Putamen (tissue), 1 donor: Measurements from ENCODE around the gene CRIM1.

ENCODE experiments used
- DNase-seq: peaks from one replicate; pipeline ENCODE4 v3.0.0-alpha.2; 2016; ENCODE audit warnings: low spot score

Gene CRIM1

GRCh38 chr2:36554531-36554930 lies 199.0 kb downstream of the CRIM1 start:
- DNase-seq: no peak

GRCh38 chr2:36555789-36556188 lies 200.2 kb downstream of the CRIM1 start:
- no peak for DNase-seq

GRCh38 chr2:36556842-36557241 lies 201.3 kb downstream of the CRIM1 start:
- DNase-seq: no peak

DNA sequence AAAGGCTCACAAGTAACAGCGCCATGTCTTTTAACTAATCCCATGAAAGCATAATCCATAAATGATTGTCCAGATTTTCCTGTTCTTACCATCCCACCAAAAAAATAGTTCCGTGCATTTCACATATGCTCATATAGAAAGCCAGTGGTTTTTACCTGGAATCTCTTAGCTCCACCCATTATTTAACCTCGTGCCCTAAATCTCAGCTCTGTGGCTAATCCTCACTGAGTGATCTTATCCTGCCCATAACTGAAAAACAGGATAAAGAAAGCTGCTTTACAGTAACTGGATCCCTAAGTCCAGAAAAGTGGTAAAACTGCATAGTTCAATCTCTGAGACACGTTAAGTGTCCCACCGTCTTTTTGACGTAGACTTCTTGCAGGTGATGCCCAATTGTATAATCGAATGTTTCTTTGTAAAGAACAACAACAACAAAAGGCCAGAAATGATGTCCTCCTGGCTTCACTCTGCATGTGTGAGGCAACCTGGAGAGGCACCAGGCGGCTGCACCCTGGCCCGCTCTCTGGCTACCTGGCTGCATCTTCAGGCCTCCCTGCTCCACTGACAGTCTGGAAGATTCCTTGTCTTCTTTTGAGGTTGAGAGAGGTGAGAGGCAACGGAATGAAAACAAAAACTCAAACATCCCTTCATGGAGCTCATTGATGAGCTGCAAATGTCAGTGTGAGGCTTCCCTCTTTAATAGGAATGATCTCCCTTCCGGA lies 203.8 kb downstream of the CRIM1 start:
- DNase-seq: no peak

DNA sequence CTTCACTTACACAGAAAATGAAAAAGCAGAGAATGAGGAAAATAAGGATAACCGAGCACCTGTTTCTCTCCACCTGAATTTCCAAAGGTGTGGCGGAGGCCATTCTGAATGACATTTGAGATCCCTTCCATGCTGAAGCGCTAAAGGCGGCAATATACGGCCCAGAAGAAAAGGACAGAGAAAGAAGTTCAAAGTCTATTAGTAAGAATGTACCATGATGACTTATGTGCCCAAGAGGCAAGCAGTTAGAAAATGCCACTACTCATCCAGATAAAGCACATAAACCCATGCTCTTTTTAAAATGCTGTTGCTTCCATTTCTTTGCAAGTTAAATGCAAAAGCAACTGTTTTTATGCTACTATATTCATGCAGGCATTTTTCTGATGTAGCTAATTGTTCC lies 205.1 kb downstream of the CRIM1 start:
- DNase-seq: no peak

DNA sequence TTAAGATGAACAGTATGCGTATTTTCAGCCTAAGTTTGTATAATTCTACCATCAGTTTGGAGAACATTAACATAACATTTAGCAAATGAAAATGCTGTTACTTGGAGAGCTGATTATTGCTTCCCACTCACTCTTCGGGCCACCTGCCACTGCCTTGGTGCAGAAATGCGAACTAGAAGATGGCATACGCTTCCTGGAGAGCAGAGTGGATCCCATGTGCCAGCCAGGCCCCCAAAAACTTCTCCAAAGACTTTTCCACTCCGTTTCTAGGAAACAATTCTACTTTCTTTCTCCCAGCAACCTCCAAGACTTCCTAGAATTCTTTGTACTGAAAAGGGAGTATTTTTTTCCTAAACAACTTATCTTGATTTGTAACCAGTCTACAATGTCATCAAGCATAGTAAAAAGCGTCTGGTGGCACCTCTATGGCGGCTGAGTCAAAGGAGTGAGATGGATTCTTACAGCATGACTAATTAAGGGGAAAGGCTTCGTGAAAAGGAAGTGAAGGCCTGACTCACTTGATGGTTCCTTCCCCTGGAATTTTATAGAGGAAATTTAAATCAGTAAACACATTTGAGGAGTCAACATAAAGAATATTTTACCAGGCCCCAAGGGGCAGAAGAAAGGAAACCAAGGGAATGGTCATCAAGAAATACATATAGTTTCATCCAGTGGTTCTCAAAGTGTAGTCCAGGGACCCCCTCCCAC lies 205.8 kb downstream of the CRIM1 start:
- DNase-seq: no peak

- DNase-seq: no peak
These were observed 206.7 kb downstream of the CRIM1 start for GRCh38 chr2:36562240-36562639.

DNA sequence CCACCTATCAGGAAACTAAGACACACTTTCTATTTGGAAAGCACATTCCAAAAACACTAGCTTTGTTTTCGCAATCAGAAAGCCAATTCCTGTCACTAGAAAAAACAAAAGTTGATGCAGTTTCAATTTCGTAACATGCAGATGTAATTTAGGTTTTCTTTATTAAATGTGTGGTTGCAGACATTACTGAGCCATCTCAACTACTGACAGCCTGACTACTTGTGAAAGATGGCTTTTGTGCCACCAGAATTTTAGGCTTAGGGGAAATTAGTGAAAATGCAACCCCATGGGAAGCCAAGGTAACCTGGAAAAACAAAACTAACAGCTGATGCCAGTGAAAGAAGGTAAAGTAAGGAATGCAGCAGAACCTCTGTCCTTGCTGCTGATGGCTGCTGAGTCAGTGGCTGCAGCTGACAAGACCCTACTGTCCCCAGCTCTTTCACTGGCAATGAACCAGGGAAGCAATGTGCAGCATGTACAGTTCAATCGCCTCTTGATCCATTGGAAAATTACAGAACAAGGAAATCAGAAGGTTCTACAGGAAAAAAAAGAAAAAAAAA lies 207.5 kb downstream of the CRIM1 start:
- peak; percentile 72 for DNase-seq

GRCh38 chr2:36564377-36564930 lies 208.9 kb downstream of the CRIM1 start:
- DNase-seq: peak; percentile 65

DNA sequence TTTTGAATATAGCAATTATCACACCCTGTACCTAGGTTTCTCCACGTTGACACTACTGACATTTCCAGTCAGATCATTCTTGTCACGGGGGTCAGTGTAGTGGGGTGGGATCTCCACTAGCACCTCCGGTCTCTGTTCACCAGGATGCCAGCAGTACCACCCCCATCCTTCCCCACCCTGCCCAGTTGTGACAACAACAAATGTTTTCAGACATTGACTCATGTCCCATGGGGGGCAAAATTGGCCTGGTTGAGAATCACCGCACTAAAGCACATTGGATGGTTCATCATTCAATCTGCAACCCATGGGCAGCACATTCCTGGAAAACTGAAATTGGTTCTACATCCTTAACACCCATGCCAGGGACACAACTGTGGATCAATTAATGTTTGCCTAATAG lies 210.1 kb downstream of the CRIM1 start:
- DNase-seq: no peak

- no peak for DNase-seq
These were observed 211.3 kb downstream of the CRIM1 start for GRCh38 chr2:36566887-36567286.

DNA sequence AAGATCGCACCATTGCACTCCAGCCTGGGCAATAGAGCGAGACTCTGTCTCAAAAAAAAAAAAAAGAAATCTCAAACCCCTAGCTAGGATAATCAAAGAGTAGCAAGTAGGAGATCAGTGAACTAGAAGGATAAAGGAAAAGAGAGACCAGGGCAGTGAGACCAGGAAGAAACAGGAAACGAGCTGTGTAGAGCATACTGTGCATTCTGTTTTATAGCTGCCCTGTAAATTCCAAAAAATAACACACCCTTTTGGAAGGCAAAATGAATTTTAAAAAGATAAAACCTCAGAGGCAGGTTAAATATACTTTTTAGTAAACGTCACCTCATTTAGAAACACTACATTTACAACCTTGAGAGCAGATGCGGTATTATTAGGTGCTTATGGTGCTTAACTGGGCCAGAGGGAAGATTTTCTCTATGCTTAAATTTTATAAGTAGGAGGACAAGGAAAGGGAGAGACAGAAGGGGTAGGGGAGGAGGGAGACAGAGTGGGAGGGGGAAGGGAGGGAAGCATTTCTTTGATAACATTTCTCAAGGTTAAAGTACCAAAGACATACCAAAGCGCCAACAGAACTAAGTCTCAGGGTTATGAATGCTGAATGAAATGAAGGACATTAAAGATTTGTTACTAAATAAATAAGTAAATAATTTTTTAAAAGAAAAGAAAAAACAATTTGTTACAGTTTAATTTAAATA lies 212.3 kb downstream of the CRIM1 start:
- peak; percentile 34 for DNase-seq

GRCh38 chr2:36568516-36569246 lies 213.1 kb downstream of the CRIM1 start:
- DNase-seq: no peak

- no peak for DNase-seq
These were observed 213.8 kb downstream of the CRIM1 start for GRCh38 chr2:36569267-36569856.

DNA sequence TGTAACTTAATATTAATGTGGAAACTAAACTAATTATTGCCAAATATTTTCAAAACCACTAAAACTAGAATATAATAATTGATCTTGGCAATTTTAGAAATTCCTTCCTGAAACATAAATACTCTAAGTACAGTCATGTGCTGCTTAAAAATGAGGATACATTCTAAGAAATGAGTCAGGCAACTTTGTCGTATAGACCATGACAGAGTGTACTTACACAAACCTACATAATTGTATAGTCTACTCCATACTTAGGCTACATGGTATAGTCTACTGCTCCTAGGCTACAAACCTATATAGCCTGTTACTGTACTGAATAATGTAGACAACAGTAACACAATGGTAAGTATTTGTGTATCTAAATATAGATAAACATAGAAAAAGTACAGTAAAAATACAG lies 214.8 kb downstream of the CRIM1 start:
- DNase-seq: no peak

DNA sequence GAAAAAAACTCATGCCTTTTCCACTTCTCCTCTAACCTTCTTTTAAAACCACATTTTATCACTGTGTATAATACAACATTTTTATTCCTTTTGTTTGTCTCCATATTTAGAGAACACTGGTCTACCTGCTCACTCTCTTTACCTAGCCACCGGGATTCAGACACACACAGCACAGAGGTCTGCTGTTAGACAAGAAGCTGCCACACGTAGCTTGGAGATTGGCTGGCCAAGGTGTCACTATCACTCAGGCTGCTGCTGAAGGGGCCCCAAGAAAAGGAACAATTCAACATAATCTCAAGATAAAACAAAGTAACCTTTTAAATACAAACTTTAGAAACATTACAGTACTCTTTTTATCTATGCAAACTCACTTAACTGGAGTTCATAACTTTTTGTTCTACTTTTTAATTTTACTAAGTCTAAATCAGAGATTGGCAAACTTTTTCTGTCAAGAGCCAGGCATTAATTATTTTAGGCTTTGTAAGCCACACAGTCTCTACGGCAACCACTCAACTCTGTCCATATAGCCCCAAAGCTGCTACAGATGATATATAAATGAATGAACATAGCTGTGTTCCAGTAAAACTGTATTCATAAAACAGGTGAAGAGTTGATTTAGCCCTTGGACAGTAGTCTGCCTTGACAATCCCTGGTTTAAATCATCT lies 216.6 kb downstream of the CRIM1 start:
- no peak for DNase-seq

DNA sequence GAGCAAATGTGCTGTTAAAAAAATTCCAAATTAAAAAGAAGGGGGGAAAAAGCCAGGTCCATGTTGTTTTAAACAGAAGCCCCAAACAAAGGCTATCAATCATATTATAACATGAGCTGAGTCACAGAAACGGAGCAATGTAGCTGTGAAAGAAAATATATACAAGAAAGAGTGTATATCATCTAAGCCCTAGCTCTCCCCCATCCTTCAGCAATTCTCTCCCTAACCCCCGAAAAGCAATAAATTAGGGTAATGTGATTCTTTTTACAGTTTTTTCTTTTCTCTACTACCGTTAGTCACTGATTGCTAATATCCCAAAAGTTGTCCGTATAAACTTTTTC lies 217.1 kb downstream of the CRIM1 start:
- no peak for DNase-seq

GRCh38 chr2:36573165-36573564 lies 217.6 kb downstream of the CRIM1 start:
- DNase-seq: no peak

DNA sequence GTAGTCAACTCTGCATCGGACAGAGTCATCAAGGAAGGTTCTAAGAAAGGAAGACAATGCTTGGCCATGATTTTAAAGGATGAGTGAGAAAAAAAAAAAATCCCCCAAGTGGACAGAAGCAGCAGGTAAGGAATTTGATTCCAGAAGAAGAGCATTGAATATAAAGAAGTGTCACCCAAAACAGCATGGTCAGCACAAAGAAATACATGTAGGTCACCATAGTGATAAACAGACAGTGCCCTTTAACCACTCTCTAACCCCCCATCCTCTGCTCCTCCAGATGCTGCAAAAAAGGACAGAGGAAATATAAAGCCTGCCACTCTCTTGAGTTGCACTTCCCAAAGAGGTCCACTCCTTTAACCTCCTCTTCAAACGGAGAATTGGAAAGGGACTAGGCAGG lies 219.0 kb downstream of the CRIM1 start:
- no peak for DNase-seq

- DNase-seq: no peak
These were observed 222.3 kb downstream of the CRIM1 start for GRCh38 chr2:36577884-36578283.
